HG03175 (cell line): Measurements from ENCODE around the gene TNS3.
"Not testable (repeated sequence)": the region's sequence is repeated elsewhere in the genome, so short reads cannot be mapped to it uniquely, and the experiment has no call there.

Source experiments
- ATAC-seq: cut with Tn5 transposase; IDR thresholded peaks from one replicate; pipeline ENCODE4 v1.9.1; 2021; ENCODE audit warnings: mild to moderate bottlenecking, moderate library complexity; ENCODE audit not compliant: unreplicated experiment

Gene TNS3

GRCh38 chr7:47454974-47455871 is 126.7 kb downstream of the TNS3 start:
- no peak for ATAC-seq

- no peak for ATAC-seq
These were observed 127.6 kb downstream of the TNS3 start for GRCh38 chr7:47454069-47454973.

- ATAC-seq = no peak
These were observed 128.5 kb downstream of the TNS3 start for GRCh38 chr7:47453093-47454061.

DNA sequence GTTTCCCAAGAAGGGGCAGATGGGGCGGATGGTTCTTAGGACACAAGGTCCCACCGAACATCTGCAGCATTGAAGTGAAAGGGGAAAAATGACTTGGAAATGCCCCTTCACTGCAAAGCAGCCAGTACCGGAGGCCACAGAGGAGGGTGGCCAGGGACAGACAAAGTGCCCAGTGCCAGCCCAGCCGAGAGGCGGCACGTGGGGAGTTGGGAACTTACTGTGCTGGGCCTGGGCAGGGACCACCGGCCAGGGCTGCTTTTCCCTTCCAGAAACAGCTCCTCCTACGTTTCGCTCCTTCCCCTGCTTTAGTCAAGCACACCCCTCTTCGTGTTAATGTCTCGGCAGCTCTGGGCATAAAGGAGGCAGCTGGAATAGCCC is 129.2 kb downstream of the TNS3 start:
- ATAC-seq = no peak

DNA sequence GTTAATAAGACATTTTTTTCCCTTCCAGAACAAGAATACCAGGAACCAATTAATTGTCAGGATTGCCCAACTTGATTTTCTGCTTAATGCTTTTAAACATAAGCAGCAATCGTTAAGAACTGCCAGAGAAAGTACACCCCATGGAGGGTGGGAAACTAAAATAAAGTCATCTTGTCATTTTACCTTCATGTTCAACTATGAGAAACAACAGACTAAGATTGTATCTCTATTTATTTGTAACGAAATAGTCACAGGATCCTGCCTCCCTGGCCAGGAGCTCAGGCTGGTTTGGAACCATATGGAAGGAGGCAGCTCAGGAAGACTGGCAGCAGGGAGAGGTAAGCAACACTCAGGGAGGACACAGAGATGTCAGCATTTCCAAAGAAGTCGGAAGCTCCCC is 129.6 kb downstream of the TNS3 start:
- no peak for ATAC-seq

DNA sequence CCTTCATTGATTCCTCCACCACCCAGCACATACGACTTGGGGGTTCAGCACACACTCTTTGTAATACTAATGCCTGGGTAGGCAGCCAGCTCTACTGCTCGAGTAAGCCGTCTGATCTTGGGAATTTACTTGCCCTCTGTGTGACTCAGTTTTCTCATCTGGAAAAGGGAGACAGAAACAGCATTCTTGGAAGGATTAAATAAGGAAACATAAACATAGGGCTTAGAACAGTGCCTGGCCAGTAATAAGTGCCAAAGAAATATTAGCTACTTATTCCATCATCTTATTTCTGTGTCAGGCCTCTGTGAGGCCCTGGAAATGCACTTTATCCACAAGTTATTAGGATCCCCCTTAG is 130.1 kb downstream of the TNS3 start:
- ATAC-seq = no peak

- no peak for ATAC-seq
These were observed 131.9 kb downstream of the TNS3 start for GRCh38 chr7:47449810-47450590.

GRCh38 chr7:47448971-47449370 is 132.9 kb downstream of the TNS3 start:
- no peak for ATAC-seq

DNA sequence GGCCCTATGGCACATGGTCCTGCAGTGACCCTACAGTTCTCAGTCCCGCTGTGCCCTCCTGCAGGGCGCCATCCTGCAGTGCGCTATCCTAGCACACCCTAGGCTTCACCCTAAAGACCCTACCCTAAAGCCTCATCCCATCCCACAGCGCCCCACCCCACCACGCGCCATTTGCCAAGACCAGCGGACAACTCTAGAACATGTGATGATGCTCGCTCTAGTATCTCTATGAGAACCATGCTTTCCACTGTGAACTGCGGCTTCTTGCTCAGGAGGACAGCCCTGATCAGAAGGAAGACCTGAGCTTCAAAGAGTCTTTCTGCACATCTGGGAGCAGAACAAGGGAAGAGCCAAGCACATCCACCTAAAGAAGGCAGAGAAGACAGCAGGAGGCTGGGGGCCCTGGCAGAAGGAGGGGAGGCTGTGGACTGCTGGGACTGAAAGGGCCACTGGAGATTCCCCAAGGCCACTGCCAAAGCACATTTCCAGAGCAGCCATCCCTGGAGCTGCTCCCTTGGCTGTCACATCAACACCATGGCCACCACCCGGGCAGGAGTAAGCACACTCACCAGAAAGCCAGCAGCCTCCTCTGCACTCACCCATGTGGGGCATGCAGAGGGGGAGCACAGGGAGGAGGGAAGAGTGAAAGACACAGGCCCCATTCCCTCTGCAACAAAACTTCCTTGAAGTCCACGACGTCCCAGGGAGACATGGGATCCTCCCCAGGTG is 134.1 kb downstream of the TNS3 start:
- no peak for ATAC-seq

DNA sequence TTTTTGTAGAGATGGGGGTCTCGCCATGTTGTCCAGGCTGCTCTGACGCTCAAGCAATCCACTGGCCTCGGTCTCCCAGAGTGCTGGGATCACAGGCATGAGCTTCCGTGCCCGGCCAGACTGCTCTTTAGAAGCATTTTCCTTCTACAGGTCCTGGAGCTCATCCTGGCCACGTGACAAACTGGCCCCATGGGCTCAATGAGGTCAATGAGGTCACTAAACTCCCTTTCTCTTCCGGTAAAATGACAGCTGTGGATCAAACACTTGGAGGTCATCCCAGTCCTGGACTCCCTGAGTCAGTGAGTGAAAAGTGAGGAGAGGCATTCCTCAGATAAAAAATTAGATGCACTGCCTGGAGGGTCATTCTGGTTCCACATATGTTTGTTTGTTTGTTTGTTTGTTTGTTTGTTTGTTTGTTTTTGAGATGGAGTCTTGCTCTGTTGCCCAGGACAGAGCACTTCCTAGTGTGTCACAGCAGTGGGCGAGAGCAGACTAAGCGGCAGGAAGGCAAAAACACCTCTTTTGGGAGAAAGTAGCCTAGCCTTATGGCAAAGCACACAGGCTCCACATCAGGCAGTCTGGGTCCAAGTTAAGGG is 134.9 kb downstream of the TNS3 start:
- no peak for ATAC-seq

- ATAC-seq = no peak
These were observed 137.4 kb downstream of the TNS3 start for GRCh38 chr7:47444376-47445098.

- ATAC-seq = no peak
These were observed 138.9 kb downstream of the TNS3 start for GRCh38 chr7:47443049-47443448.

DNA sequence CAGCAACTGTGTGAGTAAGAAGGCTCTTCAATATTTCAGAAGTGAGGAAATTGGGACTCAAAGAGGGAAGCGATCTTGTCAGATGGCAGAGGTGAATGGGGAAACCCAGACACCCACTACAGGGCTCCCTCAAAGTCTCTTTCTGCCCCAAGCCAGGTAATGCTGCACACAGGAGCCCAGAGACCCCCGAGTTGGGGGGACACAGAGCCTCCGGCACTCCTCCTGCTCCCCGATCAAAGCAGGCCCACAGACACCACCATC is 139.4 kb downstream of the TNS3 start:
- ATAC-seq = no peak

- no peak for ATAC-seq
These were observed 139.9 kb downstream of the TNS3 start for GRCh38 chr7:47441796-47442604.

GRCh38 chr7:47441048-47441447 is 140.9 kb downstream of the TNS3 start:
- ATAC-seq = not testable (repeated sequence)

DNA sequence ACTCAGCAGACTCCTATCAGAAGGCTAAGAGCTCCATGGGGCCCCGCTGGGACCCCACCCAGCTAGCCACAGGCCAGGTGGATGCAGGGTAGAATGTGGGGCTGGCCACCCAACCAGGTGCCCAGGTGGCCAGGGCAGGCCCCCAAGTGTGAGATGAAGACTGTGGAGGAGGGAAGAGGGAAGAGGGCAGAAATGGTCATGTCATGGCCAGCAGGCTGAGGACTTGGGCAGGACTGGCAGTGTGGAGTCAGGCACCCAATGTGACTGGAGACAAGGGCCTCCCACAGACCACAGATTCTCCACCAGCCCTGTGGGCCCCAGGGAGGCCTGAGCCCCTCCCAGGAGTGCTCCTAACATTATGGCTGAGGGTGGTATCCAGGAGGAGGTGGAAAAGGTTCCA is 141.6 kb downstream of the TNS3 start:
- no peak for ATAC-seq

DNA sequence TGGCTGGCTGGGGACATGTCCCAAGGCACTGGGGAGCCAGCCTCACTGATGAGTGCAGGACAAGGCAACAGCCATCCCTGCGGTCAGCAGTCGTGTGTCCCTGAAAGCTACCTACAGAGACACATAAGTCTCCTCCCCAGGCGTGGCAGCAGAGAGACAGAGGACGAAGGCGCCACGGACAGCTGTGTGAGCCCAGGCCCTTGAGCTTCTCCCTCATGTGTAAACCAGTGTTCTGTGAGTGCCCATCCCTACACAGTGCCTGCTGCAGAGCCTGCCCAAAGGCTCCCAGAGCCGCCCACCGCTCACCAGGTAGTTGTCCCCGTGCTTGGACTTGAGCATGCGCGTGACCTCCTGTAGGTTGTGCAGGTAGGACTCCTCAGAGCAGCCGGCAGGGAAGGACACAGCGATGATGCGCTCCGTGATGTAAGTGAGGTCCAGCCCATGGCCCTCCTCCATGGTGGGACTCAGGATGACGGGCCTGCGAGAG is 142.7 kb downstream of the TNS3 start:
- ATAC-seq = no peak
